Iris pigment epithelial cell (primary cell): ENCODE measurements around the gene PRR36.

Experiments
- DNase-seq: peaks from one replicate; pipeline ENCODE4 v3.0.0-alpha.2; 2011; ENCODE audit warnings: low read depth

Gene PRR36

GRCh38 chr19:7871437-7872305 is 2.5 kb downstream of the PRR36 start:
- peak; percentile 92 for DNase-seq

- peak; percentile 43 for DNase-seq
These were observed 3.4 kb downstream of the PRR36 start for GRCh38 chr19:7870571-7871436.

GRCh38 chr19:7869910-7870511 is 4.2 kb downstream of the PRR36 start:
- no peak for DNase-seq

GRCh38 chr19:7869453-7869909 is 4.7 kb downstream of the PRR36 start:
- DNase-seq, result peak; percentile 35

GRCh38 chr19:7868671-7869452 is 5.3 kb downstream of the PRR36 start:
- DNase-seq, result peak; percentile 55

GRCh38 chr19:7868326-7868670 is 5.9 kb downstream of the PRR36 start:
- DNase-seq, result no peak

- no peak for DNase-seq
These were observed 6.9 kb downstream of the PRR36 start for GRCh38 chr19:7867092-7867844.

GRCh38 chr19:7866399-7867091 is 7.6 kb downstream of the PRR36 start:
- DNase-seq, result no peak

GRCh38 chr19:7865262-7865911 is 8.8 kb downstream of the PRR36 start:
- no peak for DNase-seq

GRCh38 chr19:7864690-7865074 is 9.5 kb downstream of the PRR36 start:
- no peak for DNase-seq

GRCh38 chr19:7863971-7864689 is 10.1 kb downstream of the PRR36 start:
- no peak for DNase-seq

GRCh38 chr19:7863157-7863970 is 10.8 kb downstream of the PRR36 start:
- DNase-seq, result no peak

- DNase-seq, result peak; percentile 82
These were observed 11.7 kb downstream of the PRR36 start for GRCh38 chr19:7862413-7862951.

- no peak for DNase-seq
These were observed 12.4 kb downstream of the PRR36 start for GRCh38 chr19:7861619-7862412.

- DNase-seq, result no peak
These were observed 13.2 kb downstream of the PRR36 start for GRCh38 chr19:7860714-7861618.
